Endothelial cell of umbilical vein (primary cell): ENCODE results near the gene B9D1. TPM values are rescaled to one million over a fixed set of nuclear protein-coding genes. Genes with fewer than 3 reads are reported as not detected.

Experiments used
- BruUV-seq: library from RNA; stranded (reverse); fragments of 400-500 nt; replicated peaks from 2 replicates; lab custom pipeline; 2021; lab: Mats Ljungman, UMichigan
- CTCF ChIA-PET: fragments of 300-600, 350-600 bp; sonication (Branson Sonifier 250); formaldehyde crosslinking; loops from one replicate; lab custom pipeline; 2021; ENCODE audit warnings: antibody characterized with exemption, inconsistent platforms; lab: Charles Lee
- POLR2A ChIA-PET: fragments of 300-600, 350-600 bp; sonication (Branson Sonifier 250); formaldehyde crosslinking; loops from one replicate; lab custom pipeline; 2021; ENCODE audit warnings: antibody characterized with exemption, inconsistent platforms; lab: Charles Lee
- DNase-seq: peaks from one replicate; pipeline ENCODE4 v3.0.0-alpha.2; 2011; ENCODE audit warnings: low read depth, low spot score
- FAIRE-seq: peaks from 2 replicates; lab custom pipeline; 2011; peaks lifted over from hg19 to GRCh38; lab: Jason Lieb, UNC
- H2AFZ ChIP-seq: 2 replicates; pipeline ENCODE4 v1.6.0; 2012; ENCODE audit warnings: low read depth, low read length, control low read depth, inconsistent platforms
- H3K27ac ChIP-seq: 2 replicates; pipeline ENCODE4 v1.5.1; 2011; ENCODE audit warnings: low read depth, mild to moderate bottlenecking, control low read depth, low read length, moderate library complexity; ENCODE audit not compliant: insufficient read depth
- H3K27me3 ChIP-seq, 2 experiments: 2 replicates each; pipeline versions ENCODE4 v1.6.0 to v1.6.1; 2011; ENCODE audit warnings: low read length in 2 of 2, mixed read lengths in 1 of 2; ENCODE audit not compliant: control insufficient read depth in 2 of 2, insufficient read depth in 2 of 2
- H3K36me3 ChIP-seq, 2 experiments: 2 replicates in 1 of 2; 3 replicates in 1 of 2; pipeline ENCODE4 v1.5.1; 2011; ENCODE audit warnings: low read length in 2 of 2, mild to moderate bottlenecking in 1 of 2, moderate library complexity in 1 of 2; ENCODE audit not compliant: control insufficient read depth in 2 of 2, insufficient read depth in 2 of 2; ENCODE audit errors: extremely low read depth in 1 of 2
- H3K4me1 ChIP-seq: 3 replicates; pipeline ENCODE4 v1.5.1; 2011; ENCODE audit warnings: mild to moderate bottlenecking, low read length; ENCODE audit not compliant: control insufficient read depth, insufficient read depth; ENCODE audit errors: extremely low read depth
- H3K4me2 ChIP-seq: 2 replicates; pipeline ENCODE4 v1.6.1; 2011; ENCODE audit warnings: low read length, control low read depth, mixed read lengths; ENCODE audit not compliant: insufficient read depth
- H3K4me3 ChIP-seq, 3 experiments: fragments of 200-600 bp in 1 of 3; sonication (generic), shearing (Covaris generic) in 1 of 3; replicated peaks in 1 of 3; 2 replicates each; pipeline ENCODE4 v1.5.1; 2011 to 2016; ENCODE audit warnings: control low read depth in 3 of 3, low read length in 3 of 3, mild to moderate bottlenecking in 2 of 3, inconsistent platforms in 1 of 3, low read depth in 1 of 3, moderate library complexity in 1 of 3; ENCODE audit not compliant: insufficient read depth in 1 of 3
- H3K79me2 ChIP-seq: 2 replicates; pipeline ENCODE4 v1.6.0; 2012; ENCODE audit warnings: low read length, inconsistent platforms; ENCODE audit not compliant: control insufficient read depth, insufficient read depth
- H3K9ac ChIP-seq: replicated peaks from 2 replicates; pipeline ENCODE3; 2011; ENCODE audit warnings: low read length, control low read depth; ENCODE audit not compliant: insufficient read depth; ENCODE audit errors: extremely low read depth
- H3K9me1 ChIP-seq: replicated peaks from 3 replicates; pipeline ENCODE4 v1.6.0; 2011; ENCODE audit warnings: mild to moderate bottlenecking, low read length; ENCODE audit not compliant: control insufficient read depth, insufficient read depth; ENCODE audit errors: extremely low read depth
- H3K9me3 ChIP-seq: replicated peaks from 2 replicates; pipeline ENCODE4 v1.5.1; 2012; ENCODE audit warnings: low read length, inconsistent platforms; ENCODE audit not compliant: control insufficient read depth, insufficient read depth
- H4K20me1 ChIP-seq: replicated peaks from 2 replicates; pipeline ENCODE3; 2011; ENCODE audit warnings: mild to moderate bottlenecking, low read length; ENCODE audit not compliant: control insufficient read depth, insufficient read depth; ENCODE audit errors: extremely low read depth
- CTCF ChIP-seq, 2 donors: IDR thresholded peaks; 1 replicate in 1 of 2; 2 replicates in 1 of 2; pipeline ENCODE4 v1.5.1; 2011; ENCODE audit warnings: low read length in 2 of 2, mild to moderate bottlenecking in 2 of 2, moderate library complexity in 2 of 2, control low read depth in 1 of 2, inconsistent platforms in 1 of 2, low read depth in 1 of 2; ENCODE audit not compliant: insufficient read depth in 1 of 2; ENCODE audit errors: extremely low read depth in 1 of 2
- EZH2 ChIP-seq: IDR thresholded peaks from 2 replicates; pipeline ENCODE4 v1.6.1; 2012; ENCODE audit warnings: borderline replicate concordance, low read depth, mild to moderate bottlenecking, moderate library complexity, low read length, inconsistent platforms; ENCODE audit not compliant: severe bottlenecking
- FOS ChIP-seq: IDR thresholded peaks from 2 replicates; pipeline ENCODE4 v1.6.1; 2011; ENCODE audit warnings: mild to moderate bottlenecking, low read length, moderate library complexity, borderline replicate concordance; ENCODE audit not compliant: insufficient read depth
- GATA2 ChIP-seq: IDR thresholded peaks from 2 replicates; pipeline ENCODE4 v1.7.0; 2011; ENCODE audit warnings: low read depth, mild to moderate bottlenecking, moderate library complexity, mixed read lengths, low read length; ENCODE audit not compliant: insufficient read length, insufficient read depth
- POLR2A ChIP-seq: IDR thresholded peaks from 2 replicates; pipeline ENCODE4 v1.6.1; 2012; ENCODE audit warnings: low read depth, mild to moderate bottlenecking, control low read depth, low read length
- dilution Hi-C: fragments of 300-500 bp; cut with MboI; formaldehyde crosslinking; loops from one replicate; pipeline ENCODE4 v1.15.0; 2019; ENCODE audit warnings: low sequenced_read_pairs; ENCODE audit not compliant: extremely low pct_ligation_motif_present
- intact Hi-C: fragments of 100-400 bp; cut with micrococcal nuclease; formaldehyde crosslinking; loops from one replicate; pipeline ENCODE4 v1.10.0; 2022
- polyA plus RNA-seq, 4 experiments: library from polyadenylated mRNA; depleted of rRNA in 3 of 4; stranded (reverse) in 3 of 4; unstranded in 1 of 4; fragments of >200 nt; gene quantifications; 2 replicates each; pipeline versions ENCODE4 v1.2.1 to v1.2.3, GENCODE V29; 2011 to 2012; ENCODE audit warnings: missing spikeins in 1 of 4
- total RNA-seq: library from RNA; stranded (reverse); gene quantifications from 2 replicates; pipeline ENCODE4 v1.2.3, GENCODE V29; 2021

Gene B9D1
- total and polyA plus RNA-seq, 2 donors (not counting 3 experiments of a cell fraction or from before 2014, with no cell fraction given): 20.5 to 55.8 TPM

GRCh38 chr17:19313746-19314651, 48.5 kb downstream of the B9D1 start:
- Histone ChIP-seq H3K27me3 (no peaks in the 10 kb centered on the region), H3K9ac (no peak overlapping the region), H3K9me3 (no peaks in the 10 kb centered on the region), H3K36me3 (peaks cover 10 to 18% of the 10 kb centered on the region in 2 experiments), H3K79me2 (no peaks in the 10 kb centered on the region), H3K4me2 (no peak overlapping the region), H4K20me1 (no peaks in the 10 kb centered on the region), H3K4me3 (no peak overlapping the region), H2AFZ (no peak overlapping the region), H3K27ac (no peak overlapping the region), H3K9me1 (no peaks in the 10 kb centered on the region), H3K4me1 (peaks cover 35% of the 10 kb centered on the region)
- ChIA-PET CTCF (no interaction called here), POLR2A (no interaction called here)
- BruUV-seq: no TSS peak
- FAIRE-seq (no peak), DNase-seq (no peak)
- intact Hi-C loops (loop anchor here (5.0 kb wide), 1 partner anchor 33 kb away; no protein-coding TSS in a partner anchor), dilution Hi-C loops (no loop called here)
- TF ChIP-seq GATA2 (no peak), EZH2 (no peak), POLR2A (no peak), CTCF (IDR thresholded peaks at IDR 0.05; ENCODE audit: extremely low read depth in 1 of 2, insufficient read depth in 1 of 2, low read depth in 1 of 2, low read length in 2 of 2) (no peak), FOS (no peak)
